Frontal cortex (tissue), 4 donors: ENCODE measurements around the gene FLII. TPM values are rescaled to one million over a fixed set of nuclear protein-coding genes. Genes with fewer than 3 reads are reported as not detected.

Experiments
- DNase-seq, 2 donors: peaks; one replicate each; pipeline ENCODE4 v3.0.0; 2012; ENCODE audit warnings: low spot score in 2 of 2
- FAIRE-seq: peaks from 2 replicates; lab custom pipeline; 2012; peaks lifted over from hg19 to GRCh38; lab: Jason Lieb, UNC
- total RNA-seq: library from RNA; depleted of rRNA; stranded (reverse); fragments of >200 nt; gene quantifications from one replicate; pipeline ENCODE4 v1.2.3, GENCODE V29; 2014
- donor health status: control.
- donor health status: control.
- donor health status: control.

The FLII gene
- total RNA-seq, 1 donor from 2014 or later = 68.9 TPM

GRCh38 chr17:18261146-18261515 is 2.6 kb upstream of the FLII start:
- FAIRE-seq (no peak), DNase-seq (peak in 1 of 2 donors; percentile 86)

GRCh38 chr17:18260332-18261145 is 2.0 kb upstream of the FLII start, which contains the start of gene MIEF2:
MIEF2 (plus strand) TSS chr17:18260662; CDS start chr17:18262721, 2,059 bp downstream.
- peak; percentile 75 for FAIRE-seq
- peak; percentile 99 for DNase-seq

- DNase-seq (no peak), FAIRE-seq (no peak)
Measured at GRCh38 chr17:18259621-18260331, 1.2 kb upstream of the FLII start.

- DNase-seq = peak; percentile 77 to 82
- no peak for FAIRE-seq
Measured at GRCh38 chr17:18257982-18258355, 569 bp downstream of the FLII start.

GRCh38 chr17:18257268-18257981 is 1.1 kb downstream of the FLII start:
- no peak for DNase-seq
- no peak for FAIRE-seq

GRCh38 chr17:18256776-18257175 is 1.8 kb downstream of the FLII start:
- FAIRE-seq = no peak
- no peak for DNase-seq

- no peak for FAIRE-seq
- no peak for DNase-seq
Measured at GRCh38 chr17:18256351-18256750, 2.2 kb downstream of the FLII start.

GRCh38 chr17:18254888-18255649 is 3.5 kb downstream of the FLII start:
- DNase-seq = no peak
- no peak for FAIRE-seq

- DNase-seq = no peak
- no peak for FAIRE-seq
Measured at GRCh38 chr17:18253947-18254821, 4.4 kb downstream of the FLII start.

GRCh38 chr17:18253187-18253884 is 5.2 kb downstream of the FLII start:
- FAIRE-seq = no peak
- DNase-seq = no peak

GRCh38 chr17:18252160-18252559 is 6.4 kb downstream of the FLII start:
- FAIRE-seq (no peak), DNase-seq (no peak)

- DNase-seq = no peak
- no peak for FAIRE-seq
Measured at GRCh38 chr17:18251204-18251603, 7.3 kb downstream of the FLII start.

GRCh38 chr17:18250708-18251107 is 7.8 kb downstream of the FLII start:
- FAIRE-seq (no peak), DNase-seq (no peak)

GRCh38 chr17:18250259-18250658 is 8.3 kb downstream of the FLII start:
- DNase-seq (no peak), FAIRE-seq (no peak)

- DNase-seq (no peak), FAIRE-seq (no peak)
Measured at GRCh38 chr17:18248811-18249210, 9.7 kb downstream of the FLII start.

GRCh38 chr17:18248300-18248731 is 10.2 kb downstream of the FLII start:
- FAIRE-seq (no peak), DNase-seq (peak; percentile 87 to 92)

GRCh38 chr17:18247613-18248001 is 10.9 kb downstream of the FLII start:
- FAIRE-seq (no peak), DNase-seq (peak; percentile 55 to 76)

GRCh38 chr17:18246880-18247612 is 11.5 kb downstream of the FLII start:
- peak; percentile 52 to 63 for DNase-seq
- FAIRE-seq = no peak
